ENCODE data around the gene NTRK2.

NTRK2 gene

GRCh38 chr9:84709056-84709455 is 39.5 kb downstream of the NTRK2 start:
- Histone ChIP-seq H3K4me1 (ENCODE audit: control insufficient read depth, insufficient read depth, low read length) (no peaks in the 10 kb centered on the region), H3K27me3 (ENCODE audit: control insufficient read depth, insufficient read depth, low read length) (no peaks in the 10 kb centered on the region), H3K9ac (ENCODE audit: low read depth, low read length) (no peak overlapping the region), H3K4me3 (ENCODE audit: low read length) (no peak overlapping the region), H3K36me3 (ENCODE audit: insufficient read depth, low read length) (no peaks in the 10 kb centered on the region), H3K4me2 (ENCODE audit: low read length) (no peak overlapping the region), H3K9me3 (replicated peaks; ENCODE audit: low read length) (no peaks in the 10 kb centered on the region)

- H3K9me3 ChIP-seq (replicated peaks; ENCODE audit: low read length) = no peaks in the 10 kb centered on the region
- no peaks in the 10 kb centered on the region for H3K27me3 ChIP-seq (ENCODE audit: control insufficient read depth, insufficient read depth, low read length)
- no peak overlapping the region for H3K4me3 ChIP-seq (ENCODE audit: low read length)
- no peaks in the 10 kb centered on the region for H3K36me3 ChIP-seq (ENCODE audit: insufficient read depth, low read length)
- H3K4me1 ChIP-seq (ENCODE audit: control insufficient read depth, insufficient read depth, low read length) = no peaks in the 10 kb centered on the region
- no peak overlapping the region for H3K4me2 ChIP-seq (ENCODE audit: low read length)
- H3K9ac ChIP-seq (ENCODE audit: low read depth, low read length) = no peak overlapping the region
Observed at GRCh38 chr9:84710701-84711397, 41.3 kb downstream of the NTRK2 start.

GRCh38 chr9:84711398-84711777 is 41.9 kb downstream of the NTRK2 start:
- Histone ChIP-seq H3K9me3 (replicated peaks; ENCODE audit: low read length) (no peaks in the 10 kb centered on the region), H3K36me3 (ENCODE audit: insufficient read depth, low read length) (no peaks in the 10 kb centered on the region), H3K4me1 (ENCODE audit: control insufficient read depth, insufficient read depth, low read length) (no peaks in the 10 kb centered on the region), H3K9ac (ENCODE audit: low read depth, low read length) (no peak overlapping the region), H3K4me3 (ENCODE audit: low read length) (no peak overlapping the region), H3K4me2 (ENCODE audit: low read length) (no peak overlapping the region), H3K27me3 (ENCODE audit: control insufficient read depth, insufficient read depth, low read length) (no peaks in the 10 kb centered on the region)

- H3K27me3 ChIP-seq (ENCODE audit: control insufficient read depth, insufficient read depth, low read length) = no peaks in the 10 kb centered on the region
- H3K4me3 ChIP-seq (ENCODE audit: low read length) = no peak overlapping the region
- no peaks in the 10 kb centered on the region for H3K4me1 ChIP-seq (ENCODE audit: control insufficient read depth, insufficient read depth, low read length)
- no peaks in the 10 kb centered on the region for H3K9me3 ChIP-seq (replicated peaks; ENCODE audit: low read length)
- H3K9ac ChIP-seq (ENCODE audit: low read depth, low read length) = no peak overlapping the region
- H3K4me2 ChIP-seq (ENCODE audit: low read length) = no peak overlapping the region
- no peaks in the 10 kb centered on the region for H3K36me3 ChIP-seq (ENCODE audit: insufficient read depth, low read length)
Observed at GRCh38 chr9:84711936-84712335, 42.4 kb downstream of the NTRK2 start.

GRCh38 chr9:84716217-84716616 is 46.7 kb downstream of the NTRK2 start:
- no peak overlapping the region for H3K9ac ChIP-seq (ENCODE audit: low read depth, low read length)
- H3K4me1 ChIP-seq (ENCODE audit: control insufficient read depth, insufficient read depth, low read length) = no peaks in the 10 kb centered on the region
- H3K4me3 ChIP-seq (ENCODE audit: low read length) = no peak overlapping the region
- no peaks in the 10 kb centered on the region for H3K36me3 ChIP-seq (ENCODE audit: insufficient read depth, low read length)
- H3K4me2 ChIP-seq (ENCODE audit: low read length) = no peak overlapping the region
- H3K9me3 ChIP-seq (replicated peaks; ENCODE audit: low read length) = no peaks in the 10 kb centered on the region
- no peaks in the 10 kb centered on the region for H3K27me3 ChIP-seq (ENCODE audit: control insufficient read depth, insufficient read depth, low read length)

GRCh38 chr9:84718476-84718875 is 48.9 kb downstream of the NTRK2 start:
- H3K4me1 ChIP-seq (ENCODE audit: control insufficient read depth, insufficient read depth, low read length) = no peaks in the 10 kb centered on the region
- H3K27me3 ChIP-seq (ENCODE audit: control insufficient read depth, insufficient read depth, low read length) = no peaks in the 10 kb centered on the region
- H3K9me3 ChIP-seq (replicated peaks; ENCODE audit: low read length) = no peaks in the 10 kb centered on the region

GRCh38 chr9:84722388-84722989 is 53.0 kb downstream of the NTRK2 start:
- Histone ChIP-seq H3K4me2 (ENCODE audit: low read length) (no peak overlapping the region), H3K9ac (ENCODE audit: low read depth, low read length) (no peak overlapping the region), H3K4me3 (ENCODE audit: low read length) (no peak overlapping the region), H3K9me3 (replicated peaks; ENCODE audit: low read length) (no peaks in the 10 kb centered on the region), H3K36me3 (ENCODE audit: insufficient read depth, low read length) (no peaks in the 10 kb centered on the region), H3K4me1 (ENCODE audit: control insufficient read depth, insufficient read depth, low read length) (no peaks in the 10 kb centered on the region), H3K27me3 (ENCODE audit: control insufficient read depth, insufficient read depth, low read length) (no peaks in the 10 kb centered on the region)

More at GRCh38 chr9:84718476-84718875, 48.9 kb downstream of the NTRK2 start:
- Histone ChIP-seq H3K4me3 (ENCODE audit: low read length) (no peak overlapping the region), H3K9ac (ENCODE audit: low read depth, low read length) (no peak overlapping the region), H3K4me2 (ENCODE audit: low read length) (no peak overlapping the region), H3K36me3 (ENCODE audit: insufficient read depth, low read length) (no peaks in the 10 kb centered on the region)

- no peak overlapping the region for H3K4me2 ChIP-seq (ENCODE audit: low read length)
- no peak overlapping the region for H3K4me3 ChIP-seq (ENCODE audit: low read length)
- no peaks in the 10 kb centered on the region for H3K27me3 ChIP-seq (ENCODE audit: control insufficient read depth, insufficient read depth, low read length)
- H3K9me3 ChIP-seq (replicated peaks; ENCODE audit: low read length) = no peaks in the 10 kb centered on the region
- H3K4me1 ChIP-seq (ENCODE audit: control insufficient read depth, insufficient read depth, low read length) = no peaks in the 10 kb centered on the region
- no peaks in the 10 kb centered on the region for H3K36me3 ChIP-seq (ENCODE audit: insufficient read depth, low read length)
- H3K9ac ChIP-seq (ENCODE audit: low read depth, low read length) = no peak overlapping the region
Observed at GRCh38 chr9:84723426-84723825, 53.9 kb downstream of the NTRK2 start.

- H3K9me3 ChIP-seq (replicated peaks; ENCODE audit: low read length) = no peaks in the 10 kb centered on the region
- no peak overlapping the region for H3K4me2 ChIP-seq (ENCODE audit: low read length)
- no peak overlapping the region for H3K9ac ChIP-seq (ENCODE audit: low read depth, low read length)
- no peaks in the 10 kb centered on the region for H3K4me1 ChIP-seq (ENCODE audit: control insufficient read depth, insufficient read depth, low read length)
- H3K4me3 ChIP-seq (ENCODE audit: low read length) = no peak overlapping the region
- H3K27me3 ChIP-seq (ENCODE audit: control insufficient read depth, insufficient read depth, low read length) = no peaks in the 10 kb centered on the region
- no peaks in the 10 kb centered on the region for H3K36me3 ChIP-seq (ENCODE audit: insufficient read depth, low read length)
Observed at GRCh38 chr9:84731696-84732095, 62.2 kb downstream of the NTRK2 start.

GRCh38 chr9:84736081-84736480 is 66.6 kb downstream of the NTRK2 start:
- Histone ChIP-seq H3K4me2 (ENCODE audit: low read length) (no peak overlapping the region), H3K4me1 (ENCODE audit: control insufficient read depth, insufficient read depth, low read length) (no peaks in the 10 kb centered on the region), H3K27me3 (ENCODE audit: control insufficient read depth, insufficient read depth, low read length) (no peaks in the 10 kb centered on the region), H3K36me3 (ENCODE audit: insufficient read depth, low read length) (no peaks in the 10 kb centered on the region), H3K9ac (ENCODE audit: low read depth, low read length) (no peak overlapping the region), H3K4me3 (ENCODE audit: low read length) (no peak overlapping the region), H3K9me3 (replicated peaks; ENCODE audit: low read length) (no peaks in the 10 kb centered on the region)

GRCh38 chr9:84736536-84736935 is 67.0 kb downstream of the NTRK2 start:
- no peaks in the 10 kb centered on the region for H3K27me3 ChIP-seq (ENCODE audit: control insufficient read depth, insufficient read depth, low read length)
- no peak overlapping the region for H3K9ac ChIP-seq (ENCODE audit: low read depth, low read length)
- H3K36me3 ChIP-seq (ENCODE audit: insufficient read depth, low read length) = no peaks in the 10 kb centered on the region
- H3K4me2 ChIP-seq (ENCODE audit: low read length) = no peak overlapping the region
- H3K9me3 ChIP-seq (replicated peaks; ENCODE audit: low read length) = no peaks in the 10 kb centered on the region
- H3K4me1 ChIP-seq (ENCODE audit: control insufficient read depth, insufficient read depth, low read length) = no peaks in the 10 kb centered on the region
- H3K4me3 ChIP-seq (ENCODE audit: low read length) = no peak overlapping the region

- Histone ChIP-seq H3K9me3 (replicated peaks; ENCODE audit: low read length) (no peaks in the 10 kb centered on the region), H3K4me3 (ENCODE audit: low read length) (no peak overlapping the region), H3K36me3 (ENCODE audit: insufficient read depth, low read length) (no peaks in the 10 kb centered on the region), H3K4me2 (ENCODE audit: low read length) (no peak overlapping the region), H3K9ac (ENCODE audit: low read depth, low read length) (no peak overlapping the region), H3K27me3 (ENCODE audit: control insufficient read depth, insufficient read depth, low read length) (no peaks in the 10 kb centered on the region), H3K4me1 (ENCODE audit: control insufficient read depth, insufficient read depth, low read length) (no peaks in the 10 kb centered on the region)
Observed at GRCh38 chr9:84738353-84738752, 68.8 kb downstream of the NTRK2 start.

Measured in skeletal muscle satellite cell (primary cell).